ENCODE measurements around the gene OR5K1.

Gene OR5K1

DNA sequence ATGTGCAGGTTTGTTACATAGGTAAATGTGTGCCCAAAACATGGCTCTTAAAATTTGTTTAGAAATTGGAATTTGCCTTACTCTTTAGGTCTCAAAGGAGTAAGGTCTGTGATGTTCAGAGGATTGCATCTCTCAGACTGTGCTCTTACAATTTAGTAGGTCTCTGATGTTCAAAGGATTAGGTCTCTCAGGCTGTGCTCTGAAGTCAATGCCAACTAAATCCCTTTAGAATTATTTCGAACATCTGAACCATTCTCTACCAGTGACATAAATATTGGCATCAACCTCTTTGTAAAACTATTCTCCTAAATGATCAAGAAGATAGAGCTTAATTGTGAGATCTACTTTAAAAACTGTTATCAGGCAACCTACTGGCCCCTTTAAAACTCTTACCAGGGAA, at the start of gene OR5K1:
TSS of gene OR5K1 (plus strand) at position 301 of the 400 bp plus-strand sequence. CDS start 6,376 bp downstream, outside the sequence.
- DNase-seq (ENCODE audit: low spot score) = no peak

DNA sequence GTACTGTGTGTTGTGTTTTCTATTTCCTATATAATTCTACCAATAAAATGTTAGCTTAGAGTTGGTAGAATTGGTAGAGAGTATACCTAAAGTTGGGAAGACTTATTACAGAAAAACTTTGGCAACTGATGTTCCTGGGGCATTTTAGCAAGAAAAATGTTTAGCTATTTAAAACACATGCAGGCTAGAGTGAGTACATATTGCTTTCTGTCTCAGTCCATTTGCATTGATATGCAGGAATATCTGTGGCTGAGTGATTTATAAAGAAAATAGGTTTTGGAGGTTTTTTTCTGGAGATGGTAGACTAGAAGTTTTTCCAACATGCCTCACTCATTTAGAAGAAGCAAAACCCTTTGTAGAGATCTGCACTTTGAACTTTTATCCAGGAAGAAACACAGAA, 30.4 kb upstream of the OR5K1 start:
- no peak for DNase-seq (ENCODE audit: low spot score)

DNA sequence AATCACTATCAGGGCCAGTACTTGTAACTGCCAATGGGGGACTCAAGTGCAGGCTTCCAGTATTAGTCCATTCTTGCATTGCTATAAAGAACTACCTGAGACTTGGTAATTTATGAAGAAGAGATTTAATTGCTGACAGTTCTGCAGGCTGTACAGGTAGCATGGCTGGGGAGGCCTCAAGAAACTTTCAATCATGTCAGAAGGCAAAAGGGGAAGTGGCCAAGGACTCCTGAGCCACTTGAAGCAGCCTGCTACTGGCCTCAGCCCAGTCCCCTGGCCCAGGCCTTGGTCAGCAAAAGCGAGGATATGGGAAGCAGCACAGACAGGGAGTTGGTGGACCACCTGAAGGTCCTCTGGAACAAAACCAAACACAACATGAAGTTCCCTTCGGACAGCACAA, 29.2 kb upstream of the OR5K1 start:
- DNase-seq (ENCODE audit: low spot score) = no peak

DNA sequence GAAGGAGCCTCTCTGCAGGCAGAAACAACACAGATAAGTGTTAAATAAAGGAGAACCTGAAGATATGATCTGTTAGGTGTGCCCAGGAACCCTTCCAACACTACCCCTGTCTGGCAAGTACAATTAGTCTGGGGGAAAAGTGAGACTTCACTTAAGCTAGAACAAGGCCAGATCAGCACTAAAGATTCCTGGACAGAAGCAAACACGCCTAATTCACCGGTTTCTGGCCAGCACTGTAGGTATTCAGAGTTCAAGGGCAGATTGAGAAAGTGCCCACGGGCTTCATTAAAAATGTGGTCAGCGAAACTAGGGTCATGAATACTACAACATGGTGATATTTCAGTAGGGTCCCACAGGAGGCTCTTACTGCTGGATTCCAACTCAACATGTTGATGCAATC, 28.6 kb upstream of the OR5K1 start:
- DNase-seq (ENCODE audit: low spot score) = no peak

DNA sequence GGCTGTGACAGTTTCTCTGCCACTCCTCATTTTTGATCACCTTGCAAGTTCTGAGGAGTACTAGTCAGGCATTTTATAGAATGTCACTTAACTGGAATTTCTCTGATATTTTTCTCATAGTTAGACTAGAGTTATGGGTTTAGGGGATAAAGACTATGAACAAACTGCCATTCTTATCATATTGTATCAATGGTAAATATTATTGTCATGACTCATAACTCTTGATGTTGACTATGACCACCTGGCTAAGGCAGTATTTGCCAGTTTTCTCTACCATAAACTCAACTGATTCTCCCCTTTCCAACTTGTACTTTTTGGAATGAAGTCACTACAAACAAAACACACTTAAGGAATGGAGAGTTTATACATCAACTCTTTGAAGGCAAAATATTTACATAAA, 22.7 kb upstream of the OR5K1 start:
- DNase-seq (ENCODE audit: low spot score) = no peak

DNA sequence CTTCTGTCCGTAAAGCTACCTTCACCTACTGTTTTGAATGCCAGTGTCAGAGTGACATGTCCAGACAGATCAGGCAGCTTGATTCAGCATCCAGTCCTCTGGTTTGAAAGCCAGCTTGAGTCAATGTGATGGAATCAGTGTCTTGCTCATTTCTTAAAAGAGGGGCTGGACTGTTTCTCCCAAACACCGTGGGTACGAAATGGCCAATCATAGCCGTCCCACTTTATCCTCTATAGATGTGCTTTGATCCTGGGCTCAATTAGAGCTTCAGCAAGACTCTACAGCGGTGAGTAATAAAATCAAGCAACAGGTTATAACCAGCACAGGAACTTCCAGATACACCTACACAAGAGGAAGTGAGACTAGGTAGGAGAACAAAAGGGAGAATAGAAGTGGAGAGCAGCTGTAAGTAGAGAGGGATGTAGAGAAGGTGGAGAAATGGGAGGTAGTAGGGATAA, 17.0 kb upstream of the OR5K1 start:
- DNase-seq (ENCODE audit: low spot score) = no peak

DNA sequence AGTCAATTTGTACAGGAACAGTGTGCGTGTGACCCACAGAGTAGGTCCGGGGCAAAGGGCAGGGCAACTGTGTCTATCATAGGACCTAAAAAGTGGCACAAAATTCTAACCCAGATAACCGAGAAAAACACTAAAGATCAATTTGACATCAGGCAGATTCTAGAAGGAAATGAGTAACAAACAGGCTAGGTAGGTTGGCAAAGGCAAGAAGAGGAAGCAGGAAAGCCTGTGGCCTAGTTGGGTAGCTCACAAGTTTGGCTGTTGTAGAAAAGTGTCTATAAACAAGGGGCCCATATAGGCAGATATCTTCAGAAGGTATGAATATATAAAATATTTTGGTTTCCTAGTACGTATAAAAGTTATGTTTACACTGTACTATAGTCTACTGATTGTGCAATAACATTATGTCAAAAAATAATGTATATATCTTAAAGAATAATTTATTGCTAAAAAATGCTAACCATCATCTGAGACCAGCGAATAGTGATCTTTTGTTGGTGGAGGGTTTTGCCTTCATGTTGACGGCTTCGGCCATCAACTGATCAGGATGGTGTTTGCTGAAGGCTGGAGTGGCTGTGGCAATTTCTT, 13.3 kb upstream of the OR5K1 start:
- DNase-seq (ENCODE audit: low spot score) = no peak

DNA sequence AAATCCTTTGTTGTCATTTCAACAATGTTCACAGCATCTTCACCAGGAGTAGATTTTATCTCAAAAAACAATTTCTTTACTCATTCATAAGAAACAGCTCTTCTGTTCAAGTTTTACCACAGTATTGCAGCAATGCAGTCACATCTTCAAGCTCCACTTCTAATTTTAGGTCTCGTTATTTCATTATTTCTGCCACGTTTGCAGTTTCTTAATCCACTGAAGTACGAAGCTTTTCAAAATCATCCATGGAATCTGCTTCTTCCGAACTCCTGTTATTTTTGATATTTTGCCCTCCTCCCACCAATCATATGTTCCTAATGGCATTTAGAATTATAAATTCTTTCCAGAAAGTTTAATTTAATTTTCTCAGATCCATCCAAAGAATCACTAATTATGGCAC, 12.6 kb upstream of the OR5K1 start:
- DNase-seq (ENCODE audit: low spot score) = no peak

DNA sequence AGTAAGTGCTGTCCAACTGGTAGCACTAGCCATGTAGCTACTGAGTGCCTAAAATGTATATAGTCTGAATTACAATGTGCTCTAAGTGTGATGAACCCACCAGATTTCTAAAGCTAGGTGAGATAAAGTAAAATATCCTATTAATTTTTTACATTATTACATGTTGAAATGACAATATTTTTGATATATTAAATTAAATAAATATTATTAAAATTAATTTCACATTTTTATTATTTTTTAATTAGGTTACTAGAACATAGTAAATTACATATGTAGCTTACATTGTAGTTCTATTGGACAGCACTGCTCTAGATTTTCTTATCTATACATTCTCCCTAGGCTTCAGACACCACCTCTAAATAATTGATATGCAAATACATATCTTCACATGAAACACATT, 9.2 kb upstream of the OR5K1 start:
- no peak for DNase-seq (ENCODE audit: low spot score)

DNA sequence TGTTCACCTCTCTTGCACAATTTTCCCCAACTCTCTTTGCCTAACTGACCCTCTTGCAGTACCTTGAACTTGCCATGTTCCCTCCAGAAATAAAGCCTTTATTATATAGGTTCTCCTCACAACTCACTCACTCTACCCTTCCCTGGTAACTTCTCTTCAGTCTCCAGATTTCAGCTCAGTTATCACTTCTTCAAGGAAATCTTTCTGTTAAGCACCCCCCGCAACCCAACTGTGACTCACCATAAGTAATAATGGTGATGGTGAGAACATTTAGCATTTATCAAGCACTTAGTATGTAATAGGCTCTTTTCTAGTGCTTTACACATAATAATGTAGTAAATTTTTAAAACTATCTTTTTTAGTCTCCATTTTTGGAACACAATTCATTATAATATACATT, 8.1 kb upstream of the OR5K1 start:
- DNase-seq (ENCODE audit: low spot score) = no peak

DNA sequence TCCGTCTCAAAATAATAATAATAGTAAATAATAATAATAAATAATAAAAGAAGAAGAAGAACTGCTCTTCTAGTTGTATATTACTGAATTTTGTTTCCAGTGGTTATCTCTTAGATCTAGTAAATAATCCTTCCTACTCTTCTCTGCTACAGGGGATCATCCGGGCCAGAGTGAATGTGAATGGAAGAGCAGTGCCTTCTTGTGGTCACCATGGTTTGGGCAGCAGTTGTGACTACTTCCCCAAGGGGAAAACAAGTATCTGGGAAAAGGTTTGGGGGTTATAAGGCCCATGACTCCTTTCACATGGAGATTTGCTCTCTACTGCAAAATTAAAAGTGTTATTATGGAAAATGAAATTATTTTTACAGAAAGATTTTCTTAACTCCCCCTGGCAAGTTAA, 5.5 kb upstream of the OR5K1 start:
- no peak for DNase-seq (ENCODE audit: low spot score)

DNA sequence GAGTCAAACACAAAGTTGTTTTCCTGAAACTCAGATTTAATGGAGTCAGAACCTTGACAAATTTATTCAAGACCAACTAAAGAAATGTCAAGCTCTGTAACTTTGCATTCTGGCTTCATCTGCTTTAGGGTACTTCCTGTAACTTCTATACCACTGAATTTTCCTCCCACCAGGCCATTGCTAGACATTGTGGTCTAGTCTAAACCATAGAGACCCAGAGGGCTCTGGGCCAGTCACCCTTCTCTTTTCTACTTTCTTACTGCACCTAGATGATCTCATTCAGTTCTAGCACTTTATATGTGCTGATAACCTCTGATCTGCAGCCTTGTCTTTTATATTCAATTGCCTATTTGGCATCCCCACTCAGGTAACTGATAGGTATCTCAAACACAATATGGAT, 2.8 kb upstream of the OR5K1 start:
- DNase-seq (ENCODE audit: low spot score) = no peak

DNA sequence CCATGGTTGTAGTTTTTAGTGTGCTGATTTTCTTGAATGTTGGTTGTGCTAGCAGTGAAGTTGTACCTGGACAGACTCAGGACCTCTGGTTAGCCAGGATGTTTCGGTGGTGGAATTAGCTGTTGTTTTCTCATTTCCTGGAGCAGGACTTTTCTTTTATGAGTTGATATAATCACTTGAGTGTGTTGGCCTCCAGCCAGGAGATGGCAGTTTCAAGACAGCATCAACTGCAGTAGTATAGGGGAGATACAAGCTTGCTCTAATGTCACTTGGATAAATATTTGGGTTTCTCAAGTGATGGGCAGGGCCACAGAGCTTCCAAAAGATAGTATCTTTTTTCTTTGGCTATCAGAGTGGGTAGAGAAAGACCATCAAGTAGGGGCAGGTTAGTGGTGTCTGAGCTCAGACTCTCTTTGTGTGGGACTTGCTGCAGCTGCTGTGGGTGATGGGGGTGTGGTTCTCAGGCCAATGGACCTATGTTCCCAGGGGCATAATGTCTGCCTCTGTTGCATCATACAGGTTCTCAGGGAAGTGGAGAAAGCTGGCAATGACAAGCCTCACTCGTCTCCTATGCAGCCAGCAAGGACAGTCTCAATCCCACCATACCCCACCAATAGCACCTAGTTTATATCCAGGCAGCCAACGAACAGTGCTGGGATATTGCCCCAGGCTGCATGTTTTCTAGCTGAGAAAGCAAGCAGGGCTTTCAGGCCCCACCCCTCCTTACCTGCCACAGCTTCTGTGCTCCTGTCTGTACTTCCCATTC, 19.9 kb downstream of the OR5K1 start:
- peak; percentile 8 for DNase-seq (ENCODE audit: low spot score)

DNA sequence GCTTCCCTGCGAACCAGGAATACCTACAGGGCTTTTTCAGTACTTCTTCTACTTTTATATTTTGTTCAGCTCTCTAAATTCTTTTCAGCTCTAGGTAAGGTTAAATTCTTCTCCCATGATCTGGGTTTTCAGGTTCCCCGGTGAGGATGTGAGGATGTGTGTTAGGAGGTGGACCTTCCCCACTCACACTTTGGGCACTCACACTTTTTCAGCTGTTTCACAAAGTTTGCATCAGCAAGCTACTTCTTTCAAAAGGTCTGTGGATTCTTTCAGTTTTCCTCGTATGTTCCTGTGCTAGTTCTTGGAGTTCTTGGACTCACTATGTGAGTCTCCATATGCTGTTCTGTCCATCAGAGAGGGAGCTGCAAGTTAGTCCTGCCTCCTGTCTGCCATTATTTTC, 20.6 kb downstream of the OR5K1 start:
- no peak for DNase-seq (ENCODE audit: low spot score)

DNA sequence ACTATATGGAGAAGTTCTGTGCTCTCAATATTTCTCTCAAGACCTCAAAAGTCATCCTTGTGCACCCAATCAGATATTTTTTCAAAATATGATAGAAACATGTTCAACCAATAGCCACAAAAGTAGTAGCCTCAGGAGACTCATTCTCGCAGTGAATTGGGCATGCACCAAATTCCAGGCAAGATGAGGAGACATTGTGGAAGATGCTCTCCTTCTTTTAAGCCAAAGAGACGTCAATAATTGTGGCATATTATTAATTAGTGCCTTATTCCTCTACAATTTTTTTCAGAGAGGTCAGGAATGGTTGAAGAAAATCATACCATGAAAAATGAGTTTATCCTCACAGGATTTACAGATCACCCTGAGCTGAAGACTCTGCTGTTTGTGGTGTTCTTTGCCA, 34.4 kb downstream of the OR5K1 start, which contains the start of gene OR5K2:
TSS of gene OR5K2 (plus strand) at position 301 of the 400 bp plus-strand sequence. CDS start at position 301, 0 bp downstream.
- no peak for DNase-seq (ENCODE audit: low spot score)

DNA sequence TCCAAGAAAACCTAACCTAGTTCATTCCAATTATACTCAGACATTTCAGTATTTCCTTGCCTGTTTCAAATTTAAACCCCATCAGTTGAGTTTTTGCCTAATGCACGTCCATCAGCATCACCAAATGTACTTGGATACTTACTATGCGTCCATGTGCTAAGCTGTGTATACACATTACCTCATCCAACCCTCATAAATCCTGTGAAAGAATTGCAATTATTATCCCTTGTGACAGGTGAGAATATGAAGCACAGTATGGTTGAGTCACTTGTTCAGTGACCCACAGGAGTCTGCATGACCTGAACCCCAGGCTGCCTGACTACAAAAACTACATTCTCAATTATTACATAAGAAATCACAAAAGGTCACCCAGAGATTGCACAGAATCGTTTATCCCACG, 37.0 kb downstream of the OR5K1 start:
- no peak for DNase-seq (ENCODE audit: low spot score)

DNA sequence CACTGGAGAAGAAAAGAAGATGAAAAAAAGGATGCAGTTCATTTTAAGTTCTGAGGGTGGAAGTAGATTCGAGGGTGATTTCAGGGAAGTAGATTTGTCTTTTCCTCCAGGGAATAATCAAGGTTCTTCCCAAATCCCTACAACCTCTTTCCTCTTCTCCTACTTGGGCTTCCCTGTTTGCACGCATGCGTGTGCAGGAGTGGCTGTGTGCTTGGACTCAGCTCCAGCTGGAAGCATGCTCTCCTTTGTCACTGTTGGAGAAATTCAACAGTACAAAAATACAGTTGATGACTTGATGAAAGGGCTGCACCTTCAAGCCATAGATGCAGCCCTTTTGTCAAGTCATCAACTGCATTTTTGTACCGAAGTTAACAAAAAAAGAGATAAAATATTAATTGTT, 38.3 kb downstream of the OR5K1 start:
- DNase-seq (ENCODE audit: low spot score) = no peak

DNA sequence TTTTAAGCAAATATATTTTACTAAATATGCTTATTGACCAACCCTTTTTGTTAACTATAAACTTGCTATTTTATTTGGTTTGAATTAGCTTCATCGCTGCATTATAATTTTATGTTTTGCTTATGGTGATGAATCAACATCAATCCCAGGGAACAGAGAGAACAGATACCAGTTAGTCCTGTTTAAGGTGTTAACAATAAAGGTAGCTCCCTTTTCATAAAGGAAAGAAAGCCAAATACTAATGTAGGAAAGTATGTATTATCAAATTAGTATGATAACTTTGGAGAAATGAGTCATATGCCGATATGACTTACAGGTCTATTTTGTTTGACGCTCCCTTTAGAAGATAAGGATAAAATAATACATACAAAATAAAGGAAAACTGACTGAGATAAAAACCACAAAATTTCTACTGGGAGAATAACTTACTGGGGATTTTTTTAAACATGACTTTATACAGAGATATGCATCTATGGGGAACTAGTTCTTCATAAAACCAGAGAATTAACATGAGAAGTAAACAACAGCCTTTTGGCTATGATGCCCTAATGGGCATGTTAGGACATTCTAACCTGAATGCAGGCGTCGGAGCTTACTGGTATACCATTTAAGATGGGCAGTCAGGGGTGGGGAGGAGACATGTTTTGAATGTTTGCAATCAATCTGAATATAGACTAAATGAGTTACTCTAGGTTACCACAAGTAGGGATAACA, 39.0 kb downstream of the OR5K1 start:
- DNase-seq (ENCODE audit: low spot score) = no peak

DNA sequence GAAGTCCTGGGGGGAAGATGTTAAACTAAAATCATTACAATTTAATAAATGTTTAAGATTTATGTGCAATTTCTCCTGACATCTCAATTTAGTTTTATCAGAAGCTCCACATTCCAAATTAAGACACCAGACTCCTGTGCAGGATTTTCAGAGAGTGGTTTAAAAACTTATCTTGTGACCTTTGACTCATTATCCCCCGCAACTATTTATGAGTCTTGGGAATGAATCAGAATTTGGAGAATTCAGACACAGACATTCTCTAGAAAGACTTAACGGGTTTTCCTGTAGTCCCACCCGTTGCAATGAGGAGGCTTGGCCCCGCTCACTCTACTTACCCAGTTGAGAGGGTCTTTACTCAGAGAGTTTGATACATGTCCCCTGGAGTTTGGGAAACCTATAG, 41.5 kb downstream of the OR5K1 start:
- no peak for DNase-seq (ENCODE audit: low spot score)

DNA sequence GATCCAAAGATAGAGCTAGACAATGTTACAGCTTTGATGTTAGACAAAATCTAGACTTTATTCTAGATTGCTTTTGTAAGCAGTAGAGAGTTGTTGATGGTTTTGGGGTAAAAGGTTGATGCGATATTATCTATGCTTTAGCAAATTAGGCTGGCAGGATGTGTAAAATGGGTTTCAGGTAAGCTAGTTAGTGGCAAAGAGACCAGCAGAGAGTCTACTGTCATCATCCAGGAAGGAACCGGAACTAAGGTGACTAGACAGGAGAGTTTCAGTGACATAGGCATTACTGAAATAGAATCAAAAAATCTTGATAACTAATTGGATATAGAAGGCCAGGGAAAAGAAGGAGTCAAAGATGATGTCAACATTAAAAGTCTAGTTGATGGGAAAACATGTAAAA, 45.6 kb downstream of the OR5K1 start:
- no peak for DNase-seq (ENCODE audit: low spot score)

DNA sequence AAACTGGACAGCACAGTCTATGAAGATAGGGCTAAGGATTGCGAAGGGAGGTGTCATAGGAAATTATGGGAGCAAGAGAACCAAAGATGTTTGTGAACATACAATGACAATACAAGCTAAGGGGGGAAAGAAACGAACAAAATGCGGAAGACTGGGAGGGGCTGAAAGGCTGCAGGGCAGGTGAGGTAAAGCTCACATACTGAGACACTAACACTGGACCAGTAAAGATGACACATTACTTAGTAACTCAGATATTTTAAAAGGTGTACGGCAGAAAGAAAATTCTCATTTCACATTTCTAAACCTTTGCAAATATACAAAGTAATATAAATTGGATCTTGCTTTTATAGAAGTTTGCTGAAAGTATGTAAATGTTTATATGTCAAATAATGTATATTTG, 49.6 kb downstream of the OR5K1 start:
- no peak for DNase-seq (ENCODE audit: low spot score)

DNA sequence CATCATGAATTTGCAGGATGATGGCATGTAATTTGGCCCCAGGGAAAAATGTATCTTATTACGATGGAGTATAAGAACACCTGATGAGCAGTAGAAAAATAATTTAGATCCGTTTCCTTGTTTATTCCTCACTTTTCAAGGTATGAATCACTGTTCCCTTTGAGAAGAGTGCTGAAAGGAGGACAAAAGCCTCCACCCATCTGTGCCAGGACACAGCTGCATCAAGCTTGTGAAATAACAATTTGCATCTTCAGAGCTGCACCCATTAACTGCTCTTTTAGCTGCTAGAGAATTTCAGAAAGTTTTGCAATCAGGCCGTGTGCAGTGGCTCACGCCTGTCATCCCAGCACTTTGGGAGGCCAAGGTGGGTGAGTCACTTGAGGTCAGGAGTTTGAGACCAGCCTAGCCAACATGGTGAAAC, 50.1 kb downstream of the OR5K1 start:
- DNase-seq (ENCODE audit: low spot score) = no peak

DNA sequence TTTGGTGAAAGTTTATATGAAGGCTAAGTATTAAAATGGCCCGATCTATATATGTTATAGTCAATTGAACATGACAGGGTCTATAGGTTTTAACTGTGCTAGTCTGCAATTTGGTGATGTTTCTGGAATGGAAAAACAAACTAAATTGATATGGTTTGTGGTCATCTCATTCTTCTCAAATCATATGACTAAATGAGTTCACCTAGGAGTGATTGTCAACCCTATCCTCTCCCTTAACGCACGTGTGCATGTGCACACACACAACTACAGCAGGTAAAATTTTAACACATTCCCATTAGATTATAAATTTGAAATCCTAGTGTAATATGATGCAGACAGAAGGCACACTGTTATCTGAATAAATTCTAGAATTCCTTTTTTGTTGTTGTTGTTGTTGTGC, 50.7 kb downstream of the OR5K1 start:
- DNase-seq (ENCODE audit: low spot score) = no peak
